ENCODE measurements around the gene ZNF326.
A peak's percentile ranks its signal among the peaks of the same experiment; 100 is the strongest.

ZNF326 gene, protein sequence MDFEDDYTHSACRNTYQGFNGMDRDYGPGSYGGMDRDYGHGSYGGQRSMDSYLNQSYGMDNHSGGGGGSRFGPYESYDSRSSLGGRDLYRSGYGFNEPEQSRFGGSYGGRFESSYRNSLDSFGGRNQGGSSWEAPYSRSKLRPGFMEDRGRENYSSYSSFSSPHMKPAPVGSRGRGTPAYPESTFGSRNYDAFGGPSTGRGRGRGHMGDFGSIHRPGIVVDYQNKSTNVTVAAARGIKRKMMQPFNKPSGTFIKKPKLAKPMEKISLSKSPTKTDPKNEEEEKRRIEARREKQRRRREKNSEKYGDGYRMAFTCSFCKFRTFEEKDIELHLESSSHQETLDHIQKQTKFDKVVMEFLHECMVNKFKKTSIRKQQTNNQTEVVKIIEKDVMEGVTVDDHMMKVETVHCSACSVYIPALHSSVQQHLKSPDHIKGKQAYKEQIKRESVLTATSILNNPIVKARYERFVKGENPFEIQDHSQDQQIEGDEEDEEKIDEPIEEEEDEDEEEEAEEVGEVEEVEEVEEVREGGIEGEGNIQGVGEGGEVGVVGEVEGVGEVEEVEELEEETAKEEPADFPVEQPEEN

GRCh38 chr1:89994805-89995597, at the start of gene ZNF326:
TSS of gene ZNF326 (plus strand) at chr1:89995110. CDS start at chr1:89995258, 148 bp downstream.
- DNase-seq: peak; percentile 88

DNA sequence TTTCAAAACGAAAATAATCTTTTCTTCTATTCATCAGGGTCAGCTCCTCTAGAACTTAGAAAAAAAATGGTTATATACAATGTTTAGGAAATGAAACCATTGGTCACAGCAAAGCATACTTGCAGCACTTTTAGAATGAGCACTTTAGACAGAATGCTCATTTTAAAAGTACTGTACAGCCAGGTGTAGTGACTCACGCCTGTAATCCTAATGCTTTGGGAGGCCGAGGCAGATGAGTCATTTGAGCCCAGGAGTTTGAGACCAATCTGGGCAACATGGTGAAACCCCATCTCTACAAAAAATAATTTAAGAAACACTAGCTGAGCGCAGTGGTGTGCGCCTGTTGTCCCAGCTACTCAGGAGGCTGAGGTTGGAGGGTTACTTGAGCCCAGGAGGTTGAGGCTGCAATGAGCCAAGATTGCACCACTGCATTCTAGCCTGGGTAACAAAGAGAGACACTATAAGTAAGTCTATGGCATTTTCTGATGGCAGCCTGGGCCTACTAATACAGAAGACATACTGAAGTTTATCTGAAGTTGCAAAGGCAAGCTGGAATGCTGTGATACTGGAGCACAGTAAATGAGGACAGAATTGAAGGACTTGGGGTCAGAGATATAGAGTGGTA, 48.9 kb upstream of the ZNF326 start:
- no peak for DNase-seq

GRCh38 chr1:89946532-89946931, 48.4 kb upstream of the ZNF326 start:
- no peak for DNase-seq

DNA sequence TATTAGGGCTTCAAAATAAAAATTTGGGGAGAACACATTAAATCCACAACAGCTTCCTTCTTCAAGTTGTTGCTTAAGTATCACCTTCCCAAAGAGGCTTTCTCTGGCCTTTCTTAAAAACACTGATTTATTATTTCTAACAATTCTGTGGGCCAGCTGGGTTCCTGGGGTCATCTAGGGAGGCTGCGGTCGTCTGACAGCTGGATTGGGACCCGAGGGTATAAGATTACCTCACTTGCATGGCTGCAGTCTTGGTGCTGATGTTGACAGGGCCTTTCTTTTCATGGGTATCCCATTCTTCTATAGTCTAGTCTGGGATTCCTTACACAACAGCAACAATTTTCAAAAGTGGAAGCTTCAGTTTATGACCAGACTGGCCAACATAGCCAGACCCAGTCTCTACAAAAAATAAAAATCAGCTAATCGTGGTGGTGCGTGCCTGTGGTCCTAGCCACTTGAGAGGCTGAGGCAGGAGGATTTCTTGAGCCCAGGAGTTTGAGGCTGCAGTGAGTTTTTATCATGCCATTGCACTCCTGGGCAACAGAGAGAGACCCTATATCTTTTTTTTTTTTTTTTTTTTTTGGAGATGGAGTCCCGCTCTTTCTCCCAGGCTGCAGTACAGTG, 46.1 kb upstream of the ZNF326 start:
- DNase-seq: no peak

GRCh38 chr1:89949991-89950624, 44.8 kb upstream of the ZNF326 start:
- DNase-seq: no peak

- DNase-seq: no peak
Measured at GRCh38 chr1:89950703-89951102, 44.2 kb upstream of the ZNF326 start.

DNA sequence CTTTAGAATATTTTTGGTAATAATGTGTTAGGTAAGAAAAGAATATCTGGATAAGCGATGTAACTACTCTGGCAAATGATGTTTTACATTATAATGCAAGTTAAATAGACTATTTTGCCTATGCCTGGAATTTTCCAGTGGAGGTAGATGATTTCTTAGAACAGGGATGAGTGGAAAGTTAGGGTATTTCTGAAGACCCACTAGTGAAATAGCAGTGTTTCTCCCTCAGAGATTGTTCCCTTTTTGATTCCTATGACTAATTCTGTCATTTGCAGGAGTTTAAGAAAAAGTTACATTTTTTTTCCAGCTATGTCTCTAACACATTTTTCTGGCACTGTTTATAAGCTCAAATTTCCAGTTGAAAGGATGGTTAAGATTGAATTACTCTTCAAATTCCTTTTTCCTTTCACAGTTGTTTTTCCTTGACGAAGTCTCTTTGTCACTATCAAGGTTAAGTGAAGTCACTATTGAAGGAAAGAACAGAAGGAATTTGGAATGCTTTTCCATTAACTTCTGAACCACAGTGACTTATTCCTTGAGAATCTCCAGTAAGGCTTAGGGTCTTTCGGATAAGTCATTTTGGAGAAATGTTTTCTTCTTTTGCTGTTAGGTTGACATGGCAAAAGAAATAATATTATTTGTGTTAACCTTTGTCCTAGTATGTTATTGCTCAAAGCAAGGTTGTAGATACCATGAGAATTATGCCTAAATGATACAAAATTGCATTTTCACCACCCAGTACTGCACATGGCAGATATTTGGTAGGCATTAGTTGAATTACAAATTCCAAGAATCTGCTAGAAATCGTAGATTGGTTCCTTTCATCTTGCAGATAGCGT, 42.9 kb upstream of the ZNF326 start:
- no peak for DNase-seq

DNA sequence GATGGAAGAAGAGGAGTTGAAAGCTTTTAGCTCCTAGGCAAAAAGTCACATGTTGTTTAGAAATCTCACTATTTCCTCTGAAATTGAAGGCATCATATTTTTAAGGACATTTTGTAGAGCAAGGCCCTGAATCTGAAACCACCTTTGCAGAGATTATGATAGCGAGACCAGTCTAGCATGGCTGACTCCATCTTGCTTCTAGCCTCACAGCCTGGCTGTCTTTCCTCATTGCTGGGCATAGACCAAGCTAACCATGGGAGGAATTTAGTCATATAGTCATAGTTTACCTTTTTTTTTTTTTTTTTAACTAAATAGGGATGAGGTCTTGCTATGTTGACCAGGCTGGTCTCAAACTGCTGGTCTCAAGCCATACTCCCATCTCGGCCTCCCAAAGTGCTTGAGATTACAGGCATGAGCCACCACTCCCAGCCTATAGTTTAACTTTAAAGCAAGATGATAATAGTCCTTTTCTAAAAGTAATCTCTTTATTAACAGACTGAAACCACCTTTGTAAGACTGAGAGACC, 42.2 kb upstream of the ZNF326 start:
- no peak for DNase-seq

DNA sequence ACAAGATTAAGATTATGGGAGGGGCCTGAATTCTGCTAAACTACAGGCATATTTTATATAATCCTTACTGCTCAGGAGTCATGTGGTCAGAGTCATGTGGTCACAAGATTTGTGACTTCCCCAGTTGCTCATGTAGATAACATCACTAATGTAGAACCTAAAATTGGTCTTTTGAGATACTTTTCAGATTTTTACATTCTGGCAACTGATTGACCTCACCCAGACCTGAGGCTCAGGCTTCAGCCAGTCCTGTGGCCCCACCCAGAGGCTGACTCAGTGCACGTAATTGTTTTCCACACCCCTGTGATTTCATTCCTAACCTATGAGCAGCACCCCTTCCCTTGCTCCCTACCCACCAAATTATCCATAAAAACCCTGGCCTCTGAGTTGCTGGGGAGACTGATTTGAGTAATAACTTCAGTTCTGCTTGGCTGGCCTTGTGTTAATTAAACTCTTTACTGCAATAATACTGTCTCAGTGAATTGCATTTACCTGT, 41.7 kb upstream of the ZNF326 start:
- DNase-seq: peak; percentile 5 to 19

DNA sequence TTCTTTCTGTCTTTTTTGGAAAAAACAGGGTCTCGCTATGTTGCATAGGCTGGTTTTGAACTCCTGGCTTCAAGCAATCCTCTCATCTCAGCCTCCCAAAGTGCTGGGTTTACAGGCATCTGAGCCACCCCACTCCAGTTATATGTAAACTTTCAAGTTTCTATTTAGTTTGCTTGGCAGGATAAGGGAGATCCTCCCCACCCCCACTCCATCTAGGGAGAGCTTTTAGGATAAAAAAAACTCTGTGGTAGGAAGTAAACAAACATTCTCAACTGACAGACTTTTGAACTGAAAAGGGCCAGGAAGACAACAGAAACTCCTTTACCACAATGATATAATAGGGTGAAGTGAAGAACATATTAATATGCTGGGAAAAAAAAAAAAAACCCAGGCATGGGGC, 41.0 kb upstream of the ZNF326 start:
- no peak for DNase-seq

GRCh38 chr1:89954401-89954800, 40.5 kb upstream of the ZNF326 start:
- no peak for DNase-seq

GRCh38 chr1:89955311-89956205, 39.4 kb upstream of the ZNF326 start:
- DNase-seq: no peak

- DNase-seq: no peak
Measured at GRCh38 chr1:89957107-89957506, 37.8 kb upstream of the ZNF326 start.

- DNase-seq: no peak
Measured at GRCh38 chr1:89958851-89959654, 35.9 kb upstream of the ZNF326 start.

DNA sequence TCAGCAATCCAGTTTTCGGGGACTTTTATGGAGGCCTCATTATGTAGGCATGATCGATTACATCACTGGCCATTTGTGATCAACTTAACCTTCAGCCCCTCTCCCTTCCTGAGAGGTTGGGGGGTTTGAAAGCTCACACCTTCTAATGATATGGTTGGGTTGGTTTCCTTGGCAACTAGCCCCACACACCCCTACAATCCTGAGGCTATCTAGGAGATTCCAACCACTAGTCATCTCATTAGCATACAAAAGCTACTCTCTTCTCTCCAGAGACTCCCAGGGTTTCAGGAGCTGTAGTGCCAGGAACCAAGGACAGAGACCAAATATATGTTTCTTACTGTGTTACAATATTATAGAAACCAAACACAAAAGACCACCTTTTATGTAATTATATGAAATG, 35.2 kb upstream of the ZNF326 start:
- DNase-seq: no peak

DNA sequence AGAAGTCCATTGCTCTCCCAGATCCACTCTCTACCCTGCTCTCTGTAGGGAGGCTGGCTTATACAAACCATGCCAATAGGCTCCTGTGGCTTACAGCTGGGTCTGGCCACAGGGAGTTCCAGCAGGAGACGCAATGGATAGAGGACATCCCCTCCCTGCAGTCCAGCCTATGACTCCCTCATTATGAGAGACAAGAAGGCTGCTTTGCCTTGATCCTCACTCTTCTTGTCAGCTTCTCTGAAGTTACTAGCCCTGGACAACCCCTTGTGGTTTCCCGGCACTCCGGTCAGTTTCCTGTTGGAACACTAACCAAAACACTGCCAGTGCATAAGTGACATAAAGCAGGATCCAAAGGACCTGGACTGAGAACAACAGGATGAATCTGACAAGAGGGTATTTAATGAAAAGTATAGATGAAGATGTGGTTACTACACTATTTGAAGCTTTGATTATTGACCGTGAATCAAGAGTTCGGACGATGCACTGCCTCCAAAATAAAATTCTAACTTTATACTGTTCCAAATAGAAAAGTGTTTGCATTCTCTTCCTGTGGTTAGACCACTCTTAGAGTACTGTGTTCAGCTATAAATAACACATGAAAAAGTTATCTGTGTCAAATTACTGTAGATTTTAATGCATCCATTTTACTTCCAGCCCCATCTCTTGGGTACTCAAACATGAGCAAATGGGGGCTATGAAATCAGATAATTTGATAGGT, 32.7 kb upstream of the ZNF326 start:
- DNase-seq: no peak

DNA sequence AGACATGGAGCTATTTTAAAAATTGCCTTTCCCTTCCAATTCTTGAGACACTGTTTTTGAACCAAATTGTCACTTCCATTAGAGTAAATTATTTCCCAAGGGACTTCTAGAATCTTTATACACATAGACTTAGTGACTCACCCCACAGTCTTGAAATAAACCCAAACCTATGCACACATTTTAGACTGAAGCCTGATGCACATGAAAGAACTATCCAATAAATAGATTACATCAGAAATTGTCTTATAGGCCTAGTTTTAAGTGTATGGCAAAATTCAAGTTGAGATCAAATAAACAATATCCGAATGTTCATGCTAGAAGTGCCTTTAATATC, 32.2 kb upstream of the ZNF326 start:
- DNase-seq: no peak

DNA sequence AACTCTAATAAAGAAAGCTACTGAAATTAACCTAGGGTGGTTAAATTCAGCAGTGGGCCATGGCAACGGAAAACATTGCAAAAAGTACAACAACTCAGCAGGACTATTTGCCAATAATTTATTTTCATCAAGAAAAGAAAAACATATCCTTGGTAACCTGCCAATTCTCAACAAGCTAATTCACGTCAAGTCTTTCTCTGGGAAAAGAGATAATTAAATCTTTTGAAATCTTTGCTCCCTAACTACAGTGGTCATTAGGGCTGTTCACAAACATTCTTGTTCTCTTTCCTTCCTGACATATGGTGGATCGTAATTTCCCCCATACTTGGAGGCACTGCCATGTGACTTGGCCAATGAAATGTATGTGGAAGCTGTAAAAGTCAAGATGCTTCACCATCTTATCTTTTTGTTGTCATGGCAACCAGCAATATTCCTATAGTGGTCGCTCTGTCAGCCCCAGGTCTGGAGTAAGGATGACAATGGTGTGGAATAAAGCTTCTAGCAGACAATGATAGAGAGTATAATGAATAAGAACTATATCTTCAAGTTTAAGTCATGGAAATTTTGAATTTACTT, 29.6 kb upstream of the ZNF326 start:
- no peak for DNase-seq
